ENCODE results near the gene NTSR1.

DNA sequence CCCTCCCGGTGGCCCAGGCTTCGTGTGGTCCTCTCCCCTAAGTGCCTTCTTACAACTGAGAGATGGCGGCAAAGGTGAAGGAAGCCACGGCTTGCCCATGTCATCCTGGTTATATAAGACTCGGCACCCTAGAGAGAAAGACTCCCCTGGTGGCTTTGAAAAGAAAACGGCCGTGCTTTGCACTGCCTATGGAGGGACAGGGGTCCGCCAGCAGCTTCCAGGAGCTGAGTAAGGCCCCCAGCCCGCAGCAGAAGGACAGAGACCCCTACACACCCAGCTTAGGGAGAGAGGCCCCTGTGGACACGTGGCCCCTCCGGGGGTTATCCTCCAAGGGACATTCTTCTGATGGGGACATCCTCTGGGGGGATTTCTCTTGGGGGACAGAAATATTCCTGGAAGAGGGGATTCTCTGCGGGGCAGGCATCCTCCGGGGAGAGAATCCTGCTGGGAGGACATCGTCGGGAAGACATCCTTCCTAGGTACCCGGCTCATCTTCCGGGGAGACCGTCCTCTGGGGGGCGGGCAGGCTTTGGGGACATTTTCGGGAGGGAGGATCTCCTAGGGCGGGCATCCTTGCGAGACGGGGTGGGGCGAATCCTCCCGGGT, 95.5 kb downstream of the NTSR1 start:
- TF ChIP-seq POLR2A (IDR thresholded peaks at IDR 0.05; ENCODE audit: low read depth, low read length): no peak
- TF ChIP-seq POLR2AphosphoS5 (IDR thresholded peaks at IDR 0.05; ENCODE audit: low read depth, low read length): no peak
- no peak for TF ChIP-seq TAF1 (IDR thresholded peaks at IDR 0.05; ENCODE audit: low read depth, low read length)
- no peak for TF ChIP-seq SPI1 (IDR thresholded peaks at IDR 0.05; ENCODE audit: low read depth, low read length)

Measured in GM12891 (cell line).